Activated CD4-positive, alpha-beta T cell treated with anti-CD3 and anti-CD28 coated beads, Interleukin-2, amount 10 ng/mL, durations not matched to agents 7 days and 5 days (primary cell): ENCODE results near the gene HOXA9. TPM values are rescaled to one million over a fixed set of nuclear protein-coding genes. Genes with fewer than 3 reads are reported as not detected.

Experiments used
- CTCF ChIA-PET: fragments of 350-600 bp; sonication (Branson Sonifier 250); formaldehyde crosslinking; loops from one replicate; lab custom pipeline; 2021; ENCODE audit warnings: antibody characterized with exemption; lab: Charles Lee
- POLR2A ChIA-PET: fragments of 350-600 bp; sonication (Branson Sonifier 250); formaldehyde crosslinking; loops from one replicate; lab custom pipeline; 2021; ENCODE audit warnings: antibody characterized with exemption; lab: Charles Lee
- DNase-seq: peaks from one replicate; pipeline ENCODE4 v3.0.0-alpha.2; 2020
- H3K27ac Mint-ChIP-seq: one replicate; pipeline ENCODE4 v1.8.0; 2021; ENCODE audit warnings: mild to moderate bottlenecking, moderate library complexity, mixed read lengths
- H3K27me3 Mint-ChIP-seq: one replicate; pipeline ENCODE4 v1.8.0; 2021; ENCODE audit warnings: mixed read lengths
- H3K36me3 Mint-ChIP-seq: one replicate; pipeline ENCODE4 v1.8.0; 2021; ENCODE audit warnings: low read depth, mixed read lengths
- H3K4me1 Mint-ChIP-seq: one replicate; pipeline ENCODE4 v1.8.0; 2021; ENCODE audit warnings: mixed read lengths
- H3K4me3 Mint-ChIP-seq: one replicate; pipeline ENCODE4 v1.8.0; 2021; ENCODE audit warnings: mild to moderate bottlenecking, moderate library complexity, mixed read lengths
- H3K9me3 Mint-ChIP-seq: one replicate; pipeline ENCODE4 v1.8.0; 2021; ENCODE audit warnings: mixed read lengths
- total RNA-seq, 2 experiments: library from RNA; stranded (reverse); gene quantifications; one replicate each; pipeline ENCODE4 v1.2.3, GENCODE V29; 2021

HOXA9 gene
- total RNA-seq, 2 experiments from 2014 or later: not detected

- Mint-ChIP-seq H3K27ac (no peak overlapping the region), H3K4me3 (no peak overlapping the region), H3K27me3 (peaks cover 73% of the 10 kb centered on the region), H3K4me1 (peaks cover 24% of the 10 kb centered on the region), H3K9me3 (no peaks in the 10 kb centered on the region), H3K36me3 (no peaks in the 10 kb centered on the region)
- CTCF ChIA-PET: interaction anchor here (1.0 to 2.4 kb wide), 6 partner anchors 9 to 51 kb away, joined by 3 to 10 read pairs (median 4); no protein-coding TSS in a partner anchor
- no peak for DNase-seq
- POLR2A ChIA-PET: interaction anchor here (0.6 kb wide), 1 partner anchor 101 kb away, joined by 3 read pairs; no protein-coding TSS in a partner anchor
Measured at GRCh38 chr7:27148756-27149641, 16.3 kb downstream of the HOXA9 start.

- Mint-ChIP-seq H3K4me3 (no peak overlapping the region), H3K36me3 (no peaks in the 10 kb centered on the region), H3K9me3 (no peaks in the 10 kb centered on the region), H3K4me1 (peaks cover 24% of the 10 kb centered on the region), H3K27ac (no peak overlapping the region), H3K27me3 (peaks cover 65% of the 10 kb centered on the region)
- POLR2A ChIA-PET: no interaction called here
- no peak for DNase-seq
- CTCF ChIA-PET: interaction anchor here (1.0 to 2.1 kb wide), 4 partner anchors 13 to 50 kb away, joined by 3 to 10 read pairs (median 3); no protein-coding TSS in a partner anchor
Measured at GRCh38 chr7:27148031-27148755, 17.1 kb downstream of the HOXA9 start.

GRCh38 chr7:27147199-27148030 is 17.9 kb downstream of the HOXA9 start, which contains the start of gene HOXA6:
TSS of gene HOXA6 (minus strand) at chr7:27147774. CDS start at chr7:27147749, 25 bp downstream.
- Mint-ChIP-seq H3K9me3 (no peaks in the 10 kb centered on the region), H3K36me3 (no peaks in the 10 kb centered on the region), H3K4me3 (no peak within 1 kb of the TSS), H3K27ac (peak within 1 kb of the TSS; percentile 22), H3K27me3 (peaks cover 62% of the 10 kb centered on the region), H3K4me1 (peaks cover 24% of the 10 kb centered on the region)
- DNase-seq: no peak
- POLR2A ChIA-PET: no interaction called here
- CTCF ChIA-PET: interaction anchor here (1.0 to 1.1 kb wide), 3 partner anchors 47 to 49 kb away, joined by 3 read pairs; no protein-coding TSS in a partner anchor

GRCh38 chr7:27146491-27147198 is 18.7 kb downstream of the HOXA9 start:
- Mint-ChIP-seq H3K4me3 (no peak overlapping the region), H3K9me3 (no peaks in the 10 kb centered on the region), H3K36me3 (no peaks in the 10 kb centered on the region), H3K27ac (no peak overlapping the region), H3K27me3 (peaks cover 55% of the 10 kb centered on the region), H3K4me1 (peaks cover 19% of the 10 kb centered on the region)
- DNase-seq: no peak
- POLR2A ChIA-PET: no interaction called here
- CTCF ChIA-PET: interaction anchor here (0.6 to 2.1 kb wide), 3 partner anchors 15 to 235 kb away, joined by 3 to 5 read pairs (median 3); no protein-coding TSS in a partner anchor

- peaks cover 12% of the 10 kb centered on the region for H3K4me1 Mint-ChIP-seq
- H3K9me3 Mint-ChIP-seq: no peaks in the 10 kb centered on the region
- H3K4me3 Mint-ChIP-seq: no peak overlapping the region
- DNase-seq: no peak
- no peak overlapping the region for H3K27ac Mint-ChIP-seq
- CTCF ChIA-PET: interaction anchor here (0.6 to 2.1 kb wide), 5 partner anchors 14 to 235 kb away, joined by 3 to 5 read pairs (median 3); no protein-coding TSS in a partner anchor
- no peaks in the 10 kb centered on the region for H3K36me3 Mint-ChIP-seq
- POLR2A ChIA-PET: no interaction called here
- peaks cover 51% of the 10 kb centered on the region for H3K27me3 Mint-ChIP-seq
Measured at GRCh38 chr7:27145914-27146412, 19.4 kb downstream of the HOXA9 start.

- CTCF ChIA-PET: interaction anchor here (1.0 to 2.1 kb wide), 3 partner anchors 14 to 42 kb away, joined by 3 to 5 read pairs (median 3); no protein-coding TSS in a partner anchor
- no peaks in the 10 kb centered on the region for H3K9me3 Mint-ChIP-seq
- POLR2A ChIA-PET: no interaction called here
Measured at GRCh38 chr7:27145165-27145913, 20.0 kb downstream of the HOXA9 start.

GRCh38 chr7:27144781-27145164 is 20.6 kb downstream of the HOXA9 start:
- Mint-ChIP-seq H3K4me1 (peaks cover 6% of the 10 kb centered on the region), H3K36me3 (no peaks in the 10 kb centered on the region), H3K9me3 (no peaks in the 10 kb centered on the region), H3K27me3 (peaks cover 40% of the 10 kb centered on the region), H3K4me3 (no peak overlapping the region), H3K27ac (no peak overlapping the region)
- DNase-seq: no peak
- CTCF ChIA-PET: interaction anchor here (1.3 to 2.1 kb wide), 2 partner anchors 13 to 16 kb away, joined by 3 to 5 read pairs; no protein-coding TSS in a partner anchor
- POLR2A ChIA-PET: no interaction called here

More at GRCh38 chr7:27145165-27145913, 20.0 kb downstream of the HOXA9 start:
- H3K4me1 Mint-ChIP-seq: peaks cover 7% of the 10 kb centered on the region
- H3K4me3 Mint-ChIP-seq: no peak overlapping the region
- DNase-seq: no peak
- H3K36me3 Mint-ChIP-seq: no peaks in the 10 kb centered on the region
- H3K27me3 Mint-ChIP-seq: peaks cover 45% of the 10 kb centered on the region
- no peak overlapping the region for H3K27ac Mint-ChIP-seq

- ChIA-PET POLR2A (no interaction called here), CTCF (interaction anchor here (2.1 kb wide), 1 partner anchor 13 kb away, joined by 5 read pairs; no protein-coding TSS in a partner anchor)
- Mint-ChIP-seq H3K9me3 (no peaks in the 10 kb centered on the region), H3K27ac (no peak overlapping the region), H3K27me3 (peaks cover 35% of the 10 kb centered on the region), H3K4me3 (no peak overlapping the region), H3K36me3 (no peaks in the 10 kb centered on the region), H3K4me1 (peaks cover 6% of the 10 kb centered on the region)
- no peak for DNase-seq
Measured at GRCh38 chr7:27143950-27144780, 21.2 kb downstream of the HOXA9 start.

GRCh38 chr7:27143023-27143949 is 22.1 kb downstream of the HOXA9 start, which contains the start of gene HOXA5:
TSS of gene HOXA5 (minus strand) at chr7:27143681. CDS start at chr7:27143607, 74 bp downstream.
- no peak within 1 kb of the TSS for H3K4me3 Mint-ChIP-seq
- CTCF ChIA-PET: no interaction called here
- peak within 1 kb of the TSS; percentile 54 for H3K27ac Mint-ChIP-seq
- DNase-seq: no peak
- peaks cover 33% of the 10 kb centered on the region for H3K27me3 Mint-ChIP-seq
- H3K36me3 Mint-ChIP-seq: no peaks in the 10 kb centered on the region
- POLR2A ChIA-PET: no interaction called here
- peaks cover 3% of the 10 kb centered on the region for H3K4me1 Mint-ChIP-seq
- no peaks in the 10 kb centered on the region for H3K9me3 Mint-ChIP-seq
